Upper lobe of right lung (tissue), 1 donor: ENCODE results near the gene UTP20. TPM values are rescaled to one million over a fixed set of nuclear protein-coding genes. Genes with fewer than 3 reads are reported as not detected.

Experiments
- ATAC-seq: fragments of 200-7000 bp; cut with Tn5 transposase; one replicate; pipeline ENCODE4 v1.9.1; 2020; ENCODE audit warnings: mild to moderate bottlenecking, moderate library complexity
- DNase-seq: peaks from one replicate; pipeline ENCODE4 v3.0.0-alpha.2; 2020
- H3K27ac ChIP-seq: fragments of 200-600 bp; one replicate; pipeline ENCODE4 v1.8.0; 2022
- H3K27me3 ChIP-seq: fragments of 200-600 bp; one replicate; pipeline ENCODE4 v1.8.0; 2022; ENCODE audit warnings: mild to moderate bottlenecking
- H3K36me3 ChIP-seq: fragments of 200-600 bp; one replicate; pipeline ENCODE4 v1.8.0; 2022
- H3K4me1 ChIP-seq: fragments of 200-600 bp; one replicate; pipeline ENCODE4 v1.8.0; 2022
- H3K4me3 ChIP-seq: fragments of 200-600 bp; one replicate; pipeline ENCODE4 v1.8.0; 2022; ENCODE audit warnings: mild to moderate bottlenecking
- H3K9me3 ChIP-seq: fragments of 200-600 bp; one replicate; pipeline ENCODE4 v1.8.0; 2022
- intact Hi-C: fragments of 100-400 bp; cut with DNase I; formaldehyde crosslinking; loops from one replicate; pipeline ENCODE4 v1.11.0; 2022
- total RNA-seq: library from RNA; stranded (reverse); fragmentation: NEBNext Ultra II Directional; extraction: Animal tissue kit (Norgen Biotek cat#: 25700); gene quantifications from one replicate; pipeline ENCODE4 v1.2.1, GENCODE V29; 2021
- TF ChIP-seq, protein P1 (sequence below): fragments of 200-600 bp; IDR thresholded peaks from one replicate; pipeline ENCODE4 v1.8.0; 2022; ENCODE audit warnings: antibody characterized with exemption
- donor health status: DM: no; HTN: yes; CAD: no; lungs with severe emphysema.

UTP20 gene
- total RNA-seq, 1 donor from 2014 or later = 14.0 TPM

- Histone ChIP-seq H3K27me3 (no peaks in the 10 kb centered on the region), H3K4me1 (no peaks in the 10 kb centered on the region), H3K9me3 (no peaks in the 10 kb centered on the region), H3K36me3 (no peaks in the 10 kb centered on the region), H3K27ac (no peak overlapping the region), H3K4me3 (no peak overlapping the region)
- DNase-seq (no peak), ATAC-seq (no peak)
- intact Hi-C loops = no loop called here
- TF ChIP-seq, protein P1, sequence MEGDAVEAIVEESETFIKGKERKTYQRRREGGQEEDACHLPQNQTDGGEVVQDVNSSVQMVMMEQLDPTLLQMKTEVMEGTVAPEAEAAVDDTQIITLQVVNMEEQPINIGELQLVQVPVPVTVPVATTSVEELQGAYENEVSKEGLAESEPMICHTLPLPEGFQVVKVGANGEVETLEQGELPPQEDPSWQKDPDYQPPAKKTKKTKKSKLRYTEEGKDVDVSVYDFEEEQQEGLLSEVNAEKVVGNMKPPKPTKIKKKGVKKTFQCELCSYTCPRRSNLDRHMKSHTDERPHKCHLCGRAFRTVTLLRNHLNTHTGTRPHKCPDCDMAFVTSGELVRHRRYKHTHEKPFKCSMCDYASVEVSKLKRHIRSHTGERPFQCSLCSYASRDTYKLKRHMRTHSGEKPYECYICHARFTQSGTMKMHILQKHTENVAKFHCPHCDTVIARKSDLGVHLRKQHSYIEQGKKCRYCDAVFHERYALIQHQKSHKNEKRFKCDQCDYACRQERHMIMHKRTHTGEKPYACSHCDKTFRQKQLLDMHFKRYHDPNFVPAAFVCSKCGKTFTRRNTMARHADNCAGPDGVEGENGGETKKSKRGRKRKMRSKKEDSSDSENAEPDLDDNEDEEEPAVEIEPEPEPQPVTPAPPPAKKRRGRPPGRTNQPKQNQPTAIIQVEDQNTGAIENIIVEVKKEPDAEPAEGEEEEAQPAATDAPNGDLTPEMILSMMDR = no peak
Measured at GRCh38 chr12:101276433-101276832, 3.5 kb upstream of the UTP20 start.

- H3K4me3 ChIP-seq = no peak overlapping the region
- TF ChIP-seq, protein P1 = no peak
- DNase-seq = no peak
- no peak for ATAC-seq
- intact Hi-C loops = no loop called here
- no peak overlapping the region for H3K27ac ChIP-seq
- no peaks in the 10 kb centered on the region for H3K36me3 ChIP-seq
- no peaks in the 10 kb centered on the region for H3K27me3 ChIP-seq
- no peaks in the 10 kb centered on the region for H3K9me3 ChIP-seq
- no peaks in the 10 kb centered on the region for H3K4me1 ChIP-seq
Measured at GRCh38 chr12:101277443-101277842, 2.5 kb upstream of the UTP20 start.

DNA sequence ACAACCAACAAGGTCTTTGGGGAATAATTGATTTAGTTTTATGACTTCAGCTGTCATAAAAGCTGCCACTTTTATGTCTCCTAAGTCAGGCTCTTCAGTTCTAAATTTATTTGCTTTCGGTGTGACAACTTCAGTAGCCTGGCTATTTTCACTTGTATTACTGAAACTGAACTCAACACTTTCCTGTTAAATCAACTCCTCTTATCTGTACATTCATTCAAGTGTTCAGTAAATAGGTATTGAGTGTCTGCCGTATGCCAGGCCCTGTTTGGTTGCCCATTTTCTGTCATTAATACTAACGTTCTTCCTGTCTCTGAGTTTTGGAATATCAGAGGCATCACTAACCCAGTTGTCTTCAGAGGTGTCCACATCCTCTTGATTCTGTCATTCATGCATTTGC, 7.5 kb downstream of the UTP20 start:
- H3K4me3 ChIP-seq = no peak overlapping the region
- ATAC-seq (peak; percentile 32), DNase-seq (no peak)
- no peaks in the 10 kb centered on the region for H3K27me3 ChIP-seq
- H3K36me3 ChIP-seq = peaks cover 75% of the 10 kb centered on the region
- H3K9me3 ChIP-seq = no peaks in the 10 kb centered on the region
- intact Hi-C loops = no loop called here
- H3K4me1 ChIP-seq = no peaks in the 10 kb centered on the region
- H3K27ac ChIP-seq = no peak overlapping the region
- TF ChIP-seq, protein P1 = no peak

- no peak overlapping the region for H3K4me3 ChIP-seq
- H3K27ac ChIP-seq = no peak overlapping the region
- peaks cover 95% of the 10 kb centered on the region for H3K36me3 ChIP-seq
- TF ChIP-seq, protein P1 = no peak
- ATAC-seq (no peak), DNase-seq (no peak)
- no peaks in the 10 kb centered on the region for H3K9me3 ChIP-seq
- no peaks in the 10 kb centered on the region for H3K4me1 ChIP-seq
- H3K27me3 ChIP-seq = no peaks in the 10 kb centered on the region
- intact Hi-C loops = no loop called here
Measured at GRCh38 chr12:101297661-101298060, 17.8 kb downstream of the UTP20 start.

DNA sequence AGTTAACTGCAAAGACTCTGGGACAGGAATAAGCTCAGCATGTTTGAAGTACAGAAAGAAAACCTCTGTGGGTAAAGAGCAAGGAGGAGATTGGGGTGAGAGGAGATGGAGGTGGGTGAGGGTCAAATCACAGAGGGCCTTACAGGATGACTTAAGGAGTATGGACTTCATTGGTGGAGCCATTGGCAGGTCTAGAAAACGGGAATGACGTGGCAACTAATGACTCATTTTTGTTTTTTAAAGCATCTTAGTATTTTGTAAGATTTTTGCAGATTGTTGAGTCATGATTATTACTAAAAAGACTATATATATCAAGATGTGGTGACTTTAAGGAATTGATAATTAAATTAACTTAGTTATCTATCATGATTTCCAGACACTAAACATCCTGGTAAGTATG, 18.5 kb downstream of the UTP20 start:
- H3K4me3 ChIP-seq = no peak overlapping the region
- intact Hi-C loops = no loop called here
- no peaks in the 10 kb centered on the region for H3K9me3 ChIP-seq
- no peak overlapping the region for H3K27ac ChIP-seq
- ATAC-seq (no peak), DNase-seq (no peak)
- H3K4me1 ChIP-seq = no peaks in the 10 kb centered on the region
- TF ChIP-seq, protein P1 = no peak
- no peaks in the 10 kb centered on the region for H3K27me3 ChIP-seq
- peaks cover 95% of the 10 kb centered on the region for H3K36me3 ChIP-seq

GRCh38 chr12:101299346-101299745, 19.4 kb downstream of the UTP20 start:
- TF ChIP-seq, protein P1 = no peak
- ATAC-seq (no peak), DNase-seq (no peak)
- Histone ChIP-seq H3K27me3 (no peaks in the 10 kb centered on the region), H3K36me3 (peaks cover 96% of the 10 kb centered on the region), H3K27ac (no peak overlapping the region), H3K4me1 (no peaks in the 10 kb centered on the region), H3K9me3 (no peaks in the 10 kb centered on the region), H3K4me3 (no peak overlapping the region)
- intact Hi-C loops = no loop called here
